ENCODE measurements around the gene SAE1.

SAE1 gene

GRCh38 chr19:47168065-47168464, 37.4 kb downstream of the SAE1 start:
- DNase-seq = no peak

GRCh38 chr19:47172666-47173455, 42.2 kb downstream of the SAE1 start:
- DNase-seq = no peak

GRCh38 chr19:47176071-47176626, 45.5 kb downstream of the SAE1 start:
- no peak for DNase-seq

GRCh38 chr19:47176627-47177090, 46.0 kb downstream of the SAE1 start:
- no peak for DNase-seq

GRCh38 chr19:47179653-47180310, 49.1 kb downstream of the SAE1 start:
- DNase-seq = no peak

- DNase-seq = no peak
Observed at GRCh38 chr19:47183601-47184000, 53.0 kb downstream of the SAE1 start.

GRCh38 chr19:47186446-47187334, 56.1 kb downstream of the SAE1 start:
- no peak for DNase-seq

GRCh38 chr19:47187335-47187655, 56.7 kb downstream of the SAE1 start:
- DNase-seq = no peak

- DNase-seq = no peak
Observed at GRCh38 chr19:47187797-47188196, 57.2 kb downstream of the SAE1 start.

- no peak for DNase-seq
Observed at GRCh38 chr19:47188507-47189033, 57.9 kb downstream of the SAE1 start.

- DNase-seq = no peak
Observed at GRCh38 chr19:47190167-47190727, 59.6 kb downstream of the SAE1 start.

- no peak for DNase-seq
Observed at GRCh38 chr19:47195434-47195833, 64.8 kb downstream of the SAE1 start.

- DNase-seq = no peak
Observed at GRCh38 chr19:47197141-47197540, 66.5 kb downstream of the SAE1 start.

GRCh38 chr19:47200530-47200929, 69.9 kb downstream of the SAE1 start:
- DNase-seq = no peak

GRCh38 chr19:47203254-47203653, 72.6 kb downstream of the SAE1 start:
- no peak for DNase-seq

- DNase-seq = no peak
Observed at GRCh38 chr19:47209319-47210179, 78.9 kb downstream of the SAE1 start.

- DNase-seq = no peak
Observed at GRCh38 chr19:47210180-47210490, 79.5 kb downstream of the SAE1 start.

GRCh38 chr19:47210689-47211316, 80.2 kb downstream of the SAE1 start:
- DNase-seq = peak; percentile 5 to 42

GRCh38 chr19:47215581-47215980, 84.9 kb downstream of the SAE1 start:
- DNase-seq = no peak

- no peak for DNase-seq
Observed at GRCh38 chr19:47221080-47221841, 90.6 kb downstream of the SAE1 start.

Measured in NCI-H187 (cell line).